ENCODE measurements around the gene EPHA3.

Gene EPHA3

GRCh38 chr3:89527736-89528305 lies 420.4 kb downstream of the EPHA3 start:
- no peak overlapping the region for H3K27ac ChIP-seq
- no peak for TF ChIP-seq ZFX (IDR thresholded peaks at IDR 0.05)
- no peak for TF ChIP-seq CTCF (conservative IDR thresholded peaks at IDR 0.05)

Measured in C4-2B (cell line).